GM10266 (cell line): ENCODE measurements around the gene MYOZ1.
"Not testable (repeated sequence)": the region's sequence is repeated elsewhere in the genome, so short reads cannot be mapped to it uniquely, and the experiment has no call there.

ENCODE experiments used
- DNase-seq: peaks from one replicate; pipeline ENCODE4 v3.0.0; 2012; ENCODE audit errors: extremely low spot score
- CTCF ChIP-seq: IDR thresholded peaks from 2 replicates; pipeline ENCODE4 v1.5.1; 2012; ENCODE audit warnings: mild to moderate bottlenecking, low read depth; ENCODE audit not compliant: control insufficient read depth, insufficient read depth; ENCODE audit errors: missing control alignments

MYOZ1 gene

GRCh38 chr10:73625884-73626752 is 15.2 kb downstream of the MYOZ1 start:
- DNase-seq: peak; percentile 93
- no peak for TF ChIP-seq CTCF

GRCh38 chr10:73625004-73625883 is 16.0 kb downstream of the MYOZ1 start:
- DNase-seq: no peak
- no peak for TF ChIP-seq CTCF

GRCh38 chr10:73623056-73623455 is 18.2 kb downstream of the MYOZ1 start:
- no peak for TF ChIP-seq CTCF
- no peak for DNase-seq

- DNase-seq: not testable (repeated sequence)
Observed at GRCh38 chr10:73620974-73621373, 20.3 kb downstream of the MYOZ1 start.

- not testable (repeated sequence) for DNase-seq
Observed at GRCh38 chr10:73617143-73617542, 24.1 kb downstream of the MYOZ1 start.

- no peak for DNase-seq
- no peak for TF ChIP-seq CTCF
Observed at GRCh38 chr10:73614720-73615119, 26.6 kb downstream of the MYOZ1 start.

- no peak for TF ChIP-seq CTCF
Observed at GRCh38 chr10:73609116-73609515, 32.2 kb downstream of the MYOZ1 start.

GRCh38 chr10:73601486-73601921 is 39.8 kb downstream of the MYOZ1 start:
- DNase-seq: no peak
- TF ChIP-seq CTCF: no peak

More at GRCh38 chr10:73609116-73609515, 32.2 kb downstream of the MYOZ1 start:
- no peak for DNase-seq
